Measurements from ENCODE around the gene SLX9.
A peak's percentile ranks its signal among the peaks of the same experiment; 100 is the strongest.

Gene SLX9

GRCh38 chr21:44949161-44949778, 9.4 kb downstream of the SLX9 start:
- DNase-seq: no peak

- peak; percentile 17 for DNase-seq
These were observed 10.0 kb downstream of the SLX9 start for GRCh38 chr21:44949779-44950198.

GRCh38 chr21:44950351-44950750, 10.5 kb downstream of the SLX9 start:
- DNase-seq: no peak

- DNase-seq: no peak
These were observed 11.5 kb downstream of the SLX9 start for GRCh38 chr21:44951186-44951915.

- no peak for DNase-seq
These were observed 12.5 kb downstream of the SLX9 start for GRCh38 chr21:44952116-44952928.

- DNase-seq: no peak
These were observed 13.2 kb downstream of the SLX9 start for GRCh38 chr21:44952929-44953627.

GRCh38 chr21:44953628-44954021, 13.8 kb downstream of the SLX9 start:
- DNase-seq: no peak

GRCh38 chr21:44954281-44954771, 14.5 kb downstream of the SLX9 start:
- no peak for DNase-seq

GRCh38 chr21:44955141-44955797, 15.4 kb downstream of the SLX9 start:
- no peak for DNase-seq

- DNase-seq: no peak
These were observed 16.0 kb downstream of the SLX9 start for GRCh38 chr21:44955798-44956175.

GRCh38 chr21:44956356-44957046, 16.7 kb downstream of the SLX9 start:
- DNase-seq: no peak

- DNase-seq: no peak
These were observed 17.4 kb downstream of the SLX9 start for GRCh38 chr21:44957047-44957831.

GRCh38 chr21:44957901-44958451, 18.1 kb downstream of the SLX9 start:
- no peak for DNase-seq

GRCh38 chr21:44958471-44959191, 18.8 kb downstream of the SLX9 start:
- no peak for DNase-seq

- DNase-seq: no peak
These were observed 19.7 kb downstream of the SLX9 start for GRCh38 chr21:44959376-44960091.

GRCh38 chr21:44960141-44961092, 20.6 kb downstream of the SLX9 start:
- DNase-seq: no peak

- DNase-seq: peak; percentile 96
These were observed 22.7 kb downstream of the SLX9 start for GRCh38 chr21:44962403-44962966.

- DNase-seq: no peak
These were observed 24.6 kb downstream of the SLX9 start for GRCh38 chr21:44964381-44964780.
